Activated CD4-positive, alpha-beta T cell treated with anti-CD3 and anti-CD28 coated beads, Interleukin-2, amount 10 ng/mL, durations not matched to agents 24 days and 14 days (primary cell): Measurements from ENCODE around the gene CASP8. TPM values are rescaled to one million over a fixed set of nuclear protein-coding genes. Genes with fewer than 3 reads are reported as not detected.

ENCODE experiments used
- DNase-seq: peaks from one replicate; pipeline ENCODE4 v3.0.0; 2022
- H3K27ac Mint-ChIP-seq: one replicate; pipeline ENCODE4 v1.8.0; 2022; ENCODE audit warnings: mild to moderate bottlenecking, mixed read lengths
- H3K27me3 Mint-ChIP-seq: one replicate; pipeline ENCODE4 v1.8.0; 2022; ENCODE audit warnings: mixed read lengths
- H3K36me3 Mint-ChIP-seq: one replicate; pipeline ENCODE4 v1.8.0; 2022; ENCODE audit warnings: low read depth, mild to moderate bottlenecking, mixed read lengths
- H3K4me1 Mint-ChIP-seq: one replicate; pipeline ENCODE4 v1.8.0; 2021; ENCODE audit warnings: mixed read lengths
- H3K4me3 Mint-ChIP-seq: one replicate; pipeline ENCODE4 v1.8.0; 2022; ENCODE audit warnings: mild to moderate bottlenecking, moderate library complexity, mixed read lengths
- H3K9me3 Mint-ChIP-seq: one replicate; pipeline ENCODE4 v1.8.0; 2021; ENCODE audit warnings: mixed read lengths
- intact Hi-C: fragments of 100-400 bp; cut with micrococcal nuclease; formaldehyde crosslinking; loops from one replicate; pipeline ENCODE4 v1.15.1; 2023
- total RNA-seq: library from RNA; stranded (reverse); gene quantifications from 2 replicates; pipeline ENCODE4 v1.2.3, GENCODE V29; 2022

Gene CASP8
- total RNA-seq: 38.2 and 39.8 TPM in 2 replicates

DNA sequence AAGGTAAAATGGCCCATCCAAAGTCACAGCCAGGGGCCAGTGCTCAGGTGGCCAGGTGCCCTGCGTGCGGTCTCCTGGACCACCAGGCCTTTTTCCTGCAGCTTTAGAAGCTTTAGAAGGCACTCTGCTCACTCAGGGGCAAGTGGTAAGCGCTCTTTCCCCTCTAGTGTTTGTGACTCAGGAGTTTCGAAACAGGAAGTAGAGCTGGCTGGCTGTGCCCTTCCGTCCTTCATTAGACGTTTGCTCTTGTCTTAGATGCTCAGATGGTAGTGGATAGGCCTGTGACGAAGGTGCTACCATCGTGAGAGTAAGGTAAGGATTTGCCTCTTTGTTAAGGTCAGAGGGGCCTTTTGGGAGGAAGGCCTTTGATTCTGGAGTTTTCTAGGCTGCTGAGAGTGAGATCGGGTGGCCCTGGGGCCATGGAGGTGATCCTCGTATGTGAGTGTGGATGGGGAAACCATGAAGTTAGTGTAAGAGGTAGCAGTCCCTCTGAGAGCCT, at the start of gene CASP8:
TSS of gene CASP8 (plus strand) at position 235 of the 499 bp plus-strand sequence. CDS start 5,951 bp downstream, outside the sequence.
- H3K9me3 Mint-ChIP-seq: no peaks in the 10 kb centered on the region
- peak within 1 kb of the TSS; percentile 100 for H3K4me3 Mint-ChIP-seq
- H3K27me3 Mint-ChIP-seq: no peaks in the 10 kb centered on the region
- H3K27ac Mint-ChIP-seq: peak within 1 kb of the TSS; percentile 99
- peaks cover 74% of the 10 kb centered on the region for H3K4me1 Mint-ChIP-seq
- H3K36me3 Mint-ChIP-seq: peaks cover 26% of the 10 kb centered on the region
- DNase-seq: peak; percentile 92
- intact Hi-C loops: loop anchor here (1.0 to 10.0 kb wide), 3 partner anchors 8 to 1374 kb away; partner anchors contain the start of gene FAM117B

DNA sequence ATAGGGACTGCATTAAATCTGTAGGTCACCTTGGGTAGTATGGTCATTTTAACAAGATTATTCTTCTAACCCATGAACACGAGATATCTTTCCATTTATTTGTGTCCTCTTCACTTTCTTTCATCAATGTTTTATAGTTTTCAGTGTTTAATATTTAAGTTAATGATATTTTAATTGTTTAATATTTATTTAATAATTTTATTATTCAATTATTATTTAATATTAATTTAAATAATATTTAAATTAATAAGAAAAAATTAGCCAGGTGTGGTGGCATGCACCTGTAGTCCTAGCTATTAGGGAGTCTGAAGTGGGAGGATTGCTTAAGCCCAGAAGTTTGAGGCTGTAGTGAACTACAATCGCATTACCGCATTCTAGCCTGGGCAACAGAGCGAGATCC, 44.4 kb upstream of the CASP8 start:
- intact Hi-C loops: no loop called here
- DNase-seq: no peak
- Mint-ChIP-seq H3K27ac (no peak overlapping the region), H3K4me1 (peaks cover 30% of the 10 kb centered on the region), H3K27me3 (no peaks in the 10 kb centered on the region), H3K9me3 (no peaks in the 10 kb centered on the region), H3K36me3 (peaks cover 34% of the 10 kb centered on the region), H3K4me3 (no peak overlapping the region)

DNA sequence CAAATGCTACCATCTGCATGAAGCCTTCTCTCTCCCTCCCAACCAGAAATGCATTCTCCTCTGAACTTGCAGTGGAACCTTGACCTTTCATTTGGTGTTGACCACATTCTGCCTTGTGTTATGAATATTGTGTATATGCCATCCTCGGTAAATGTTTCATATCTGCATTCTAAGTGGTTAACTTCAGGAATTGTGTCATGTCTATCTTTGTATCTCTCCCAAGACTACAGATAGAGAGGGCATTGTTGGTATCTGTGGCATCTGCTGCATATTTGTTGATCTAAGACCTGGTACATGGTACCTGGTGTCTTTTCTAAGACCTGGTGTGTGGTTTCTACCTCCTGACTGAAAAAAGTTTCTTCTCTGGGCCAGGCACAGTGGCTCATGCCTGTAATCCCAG, 43.4 kb upstream of the CASP8 start:
- no peaks in the 10 kb centered on the region for H3K9me3 Mint-ChIP-seq
- DNase-seq: no peak
- intact Hi-C loops: no loop called here
- no peaks in the 10 kb centered on the region for H3K27me3 Mint-ChIP-seq
- peak overlapping the region; percentile 10 for H3K27ac Mint-ChIP-seq
- peaks cover 25% of the 10 kb centered on the region for H3K4me1 Mint-ChIP-seq
- H3K4me3 Mint-ChIP-seq: no peak overlapping the region
- H3K36me3 Mint-ChIP-seq: peaks cover 31% of the 10 kb centered on the region

DNA sequence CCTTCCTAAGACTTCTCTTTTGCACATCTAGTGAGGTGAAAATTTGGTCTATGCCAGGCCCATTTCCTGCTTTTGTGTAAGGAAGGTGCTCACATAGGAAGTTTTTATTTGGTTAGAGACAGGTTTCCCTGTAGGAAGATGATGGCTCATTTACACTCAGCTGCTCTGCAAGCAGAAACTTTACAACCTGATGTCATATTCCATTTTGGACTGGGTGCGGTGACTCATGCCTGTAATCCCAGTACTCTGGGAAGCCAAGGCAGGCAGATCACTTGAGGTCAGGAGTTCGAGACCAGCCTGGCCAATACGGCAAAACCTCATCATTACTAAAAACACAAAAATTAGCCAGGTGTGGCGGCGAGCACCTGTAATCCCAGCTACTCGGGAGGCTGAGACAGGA, 41.6 kb upstream of the CASP8 start:
- Mint-ChIP-seq H3K36me3 (peaks cover 39% of the 10 kb centered on the region), H3K9me3 (no peaks in the 10 kb centered on the region), H3K27ac (no peak overlapping the region), H3K27me3 (no peaks in the 10 kb centered on the region), H3K4me3 (no peak overlapping the region), H3K4me1 (peaks cover 37% of the 10 kb centered on the region)
- intact Hi-C loops: no loop called here
- no peak for DNase-seq

DNA sequence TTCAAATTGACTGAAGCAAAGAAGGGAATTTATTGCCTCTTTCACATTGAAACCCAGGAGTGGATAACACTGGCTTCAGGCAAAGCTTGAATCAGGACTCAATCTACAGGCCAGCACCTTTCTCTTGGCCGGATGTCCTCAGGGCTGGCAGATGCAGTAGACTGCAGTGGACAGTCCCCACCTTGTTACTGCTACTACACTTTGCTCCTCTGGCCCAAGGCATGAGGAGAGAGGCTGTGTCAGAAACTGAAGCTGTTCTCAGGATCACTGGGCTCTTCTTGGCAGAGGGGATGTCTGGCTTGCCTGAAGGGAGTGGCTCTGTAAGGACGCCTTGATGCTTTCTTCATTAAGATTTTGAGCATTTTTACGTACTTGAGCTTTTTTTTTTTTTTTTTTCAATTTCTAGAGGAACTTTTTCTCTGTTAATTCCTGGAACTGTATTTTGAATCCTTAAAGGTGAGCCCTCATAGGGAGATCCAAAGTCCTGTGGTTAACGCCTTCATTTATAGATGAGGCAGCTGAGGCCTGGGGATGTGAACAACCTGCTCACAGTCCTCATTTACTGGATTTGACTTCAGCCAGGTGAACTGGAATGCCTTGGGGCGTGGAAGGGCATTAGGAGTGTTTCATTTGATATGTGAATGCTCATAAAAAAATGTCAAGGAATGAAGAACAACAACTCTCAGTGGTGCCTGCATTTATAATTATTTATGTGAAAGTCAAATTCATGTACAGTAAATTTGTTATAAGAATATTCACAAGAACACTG, 40.8 kb upstream of the CASP8 start:
- no peaks in the 10 kb centered on the region for H3K9me3 Mint-ChIP-seq
- no peaks in the 10 kb centered on the region for H3K27me3 Mint-ChIP-seq
- H3K36me3 Mint-ChIP-seq: peaks cover 39% of the 10 kb centered on the region
- no peak overlapping the region for H3K27ac Mint-ChIP-seq
- intact Hi-C loops: no loop called here
- H3K4me1 Mint-ChIP-seq: peaks cover 37% of the 10 kb centered on the region
- H3K4me3 Mint-ChIP-seq: no peak overlapping the region
- no peak for DNase-seq

DNA sequence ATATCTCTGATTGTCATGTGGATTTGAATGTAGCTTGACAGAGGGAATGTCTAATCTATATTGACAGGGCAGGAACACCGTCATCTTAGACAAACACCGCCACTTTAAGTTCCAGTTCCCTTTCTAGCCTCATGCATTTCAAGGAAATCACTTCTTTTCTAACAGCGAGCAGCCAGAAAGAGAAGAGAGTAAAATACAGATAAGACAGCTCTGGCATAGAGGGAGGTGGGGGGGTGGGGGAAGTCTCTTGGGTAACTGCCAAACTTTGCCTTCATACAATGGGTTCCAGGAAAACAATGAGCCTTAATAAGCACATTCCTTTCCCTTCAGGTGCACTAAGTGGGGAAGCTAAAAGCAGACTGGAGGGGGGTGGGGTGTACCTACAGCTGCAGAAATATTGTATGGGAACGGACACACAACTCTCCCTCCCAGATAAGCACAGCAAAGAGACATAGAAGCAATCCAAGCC, 40.2 kb upstream of the CASP8 start:
- Mint-ChIP-seq H3K27me3 (no peaks in the 10 kb centered on the region), H3K9me3 (no peaks in the 10 kb centered on the region), H3K4me1 (peaks cover 38% of the 10 kb centered on the region), H3K36me3 (peaks cover 41% of the 10 kb centered on the region), H3K4me3 (no peak overlapping the region), H3K27ac (peak overlapping the region; percentile 22)
- DNase-seq: no peak
- intact Hi-C loops: no loop called here

DNA sequence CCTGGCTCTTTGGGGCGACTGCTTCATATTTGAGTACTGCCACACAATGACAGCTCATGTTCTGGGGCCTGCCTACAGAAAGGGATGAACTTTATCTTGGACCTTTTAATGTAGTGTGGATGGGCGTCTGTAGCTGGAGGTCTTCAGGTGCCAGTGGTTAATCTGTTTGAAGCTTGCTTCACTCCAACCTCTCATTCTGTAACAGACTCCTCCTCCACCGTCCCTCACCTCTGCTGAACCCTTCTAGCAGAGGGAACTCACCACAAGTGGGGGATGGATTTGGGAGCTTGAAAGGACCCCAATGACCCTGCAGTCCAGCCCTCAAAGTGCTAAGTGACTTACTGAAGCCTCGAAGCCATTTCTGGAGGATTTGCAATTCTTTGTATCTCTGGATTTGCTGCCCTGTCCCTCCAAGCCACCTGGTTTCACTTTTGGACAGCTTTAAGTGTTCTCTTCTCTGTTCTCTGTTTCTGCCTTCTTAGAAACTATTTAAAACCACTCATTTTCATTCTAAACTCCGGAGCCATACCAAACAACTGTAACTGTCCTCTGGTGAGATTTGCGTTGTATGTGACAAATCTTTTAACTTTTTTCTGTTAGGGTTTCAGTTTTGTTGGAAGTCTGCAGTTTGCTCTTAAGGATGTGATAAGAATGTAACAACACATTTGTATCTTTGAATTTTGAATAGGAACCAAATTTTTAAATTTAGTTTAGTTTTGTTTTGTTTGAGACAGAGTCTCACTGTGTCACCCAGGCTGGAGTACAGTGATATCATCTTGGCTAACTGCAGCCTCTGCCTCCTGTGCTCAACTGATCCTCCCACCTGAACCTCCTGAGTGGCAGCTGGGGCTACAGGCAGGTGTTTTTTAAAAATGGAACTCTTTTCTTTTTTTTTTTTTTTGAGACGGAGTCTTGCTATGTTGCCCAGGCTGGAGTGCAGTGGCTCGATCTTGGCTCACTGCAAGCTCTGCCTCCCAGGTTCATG, 37.0 kb upstream of the CASP8 start:
- no peaks in the 10 kb centered on the region for H3K9me3 Mint-ChIP-seq
- peak overlapping the region; percentile 15 for H3K27ac Mint-ChIP-seq
- no peaks in the 10 kb centered on the region for H3K27me3 Mint-ChIP-seq
- peaks cover 26% of the 10 kb centered on the region for H3K36me3 Mint-ChIP-seq
- no peak for DNase-seq
- peaks cover 42% of the 10 kb centered on the region for H3K4me1 Mint-ChIP-seq
- peak overlapping the region; percentile 4 for H3K4me3 Mint-ChIP-seq
- intact Hi-C loops: no loop called here

DNA sequence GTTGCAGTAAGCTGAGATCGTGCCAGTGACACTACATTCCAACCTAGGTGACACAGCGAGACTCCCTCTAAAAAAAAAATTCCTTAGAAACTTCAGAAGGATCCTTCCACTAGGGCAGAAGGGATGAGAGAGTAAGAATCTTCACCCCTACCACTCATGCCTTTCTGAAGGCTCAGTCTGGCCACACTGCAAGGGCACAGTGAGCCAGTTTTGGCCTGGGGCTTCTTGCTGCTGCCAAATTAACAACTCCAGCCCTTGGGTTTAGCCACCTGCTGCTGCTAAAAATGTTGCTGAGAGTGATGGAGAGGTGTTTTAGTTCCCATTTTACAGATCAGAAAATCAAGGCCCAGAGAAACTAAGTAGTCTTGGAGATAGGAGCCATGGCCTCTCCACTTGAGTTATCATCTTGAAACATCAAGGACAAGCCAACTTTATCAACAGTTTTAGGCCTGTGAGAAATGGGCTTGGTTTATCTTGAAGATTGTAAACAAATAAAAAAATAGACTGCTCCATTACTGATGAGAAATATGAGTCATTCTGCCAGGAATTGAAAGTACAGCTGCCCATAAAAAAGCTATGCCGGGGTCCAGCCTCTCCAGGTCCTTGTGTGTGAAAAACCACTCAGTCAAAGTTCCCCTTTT, 31.9 kb upstream of the CASP8 start:
- intact Hi-C loops: no loop called here
- Mint-ChIP-seq H3K36me3 (peaks cover 9% of the 10 kb centered on the region), H3K27me3 (no peaks in the 10 kb centered on the region), H3K9me3 (no peaks in the 10 kb centered on the region), H3K27ac (peak overlapping the region; percentile 87), H3K4me3 (peak overlapping the region; percentile 76), H3K4me1 (peaks cover 46% of the 10 kb centered on the region)
- no peak for DNase-seq

DNA sequence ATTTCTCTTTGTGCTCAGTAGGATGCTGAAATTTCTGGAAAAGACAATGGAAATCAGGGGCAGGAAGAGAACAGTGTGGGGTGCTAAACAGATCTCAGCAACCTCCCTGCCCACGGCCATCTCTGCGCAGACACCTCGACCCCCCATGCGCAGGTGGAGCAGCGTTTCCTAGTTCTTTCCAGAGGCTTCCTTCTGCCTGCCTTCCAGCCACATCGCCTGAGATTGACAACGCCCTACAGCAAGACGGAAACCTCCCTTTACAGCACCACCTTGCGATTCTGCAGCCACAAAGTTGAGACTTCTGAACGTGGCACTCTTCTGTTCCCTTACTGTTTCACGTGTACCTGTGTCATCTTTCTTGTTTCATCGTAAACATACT, 31.4 kb upstream of the CASP8 start:
- peaks cover 9% of the 10 kb centered on the region for H3K36me3 Mint-ChIP-seq
- H3K4me3 Mint-ChIP-seq: peak overlapping the region; percentile 76
- peak; percentile 76 for DNase-seq

DNA sequence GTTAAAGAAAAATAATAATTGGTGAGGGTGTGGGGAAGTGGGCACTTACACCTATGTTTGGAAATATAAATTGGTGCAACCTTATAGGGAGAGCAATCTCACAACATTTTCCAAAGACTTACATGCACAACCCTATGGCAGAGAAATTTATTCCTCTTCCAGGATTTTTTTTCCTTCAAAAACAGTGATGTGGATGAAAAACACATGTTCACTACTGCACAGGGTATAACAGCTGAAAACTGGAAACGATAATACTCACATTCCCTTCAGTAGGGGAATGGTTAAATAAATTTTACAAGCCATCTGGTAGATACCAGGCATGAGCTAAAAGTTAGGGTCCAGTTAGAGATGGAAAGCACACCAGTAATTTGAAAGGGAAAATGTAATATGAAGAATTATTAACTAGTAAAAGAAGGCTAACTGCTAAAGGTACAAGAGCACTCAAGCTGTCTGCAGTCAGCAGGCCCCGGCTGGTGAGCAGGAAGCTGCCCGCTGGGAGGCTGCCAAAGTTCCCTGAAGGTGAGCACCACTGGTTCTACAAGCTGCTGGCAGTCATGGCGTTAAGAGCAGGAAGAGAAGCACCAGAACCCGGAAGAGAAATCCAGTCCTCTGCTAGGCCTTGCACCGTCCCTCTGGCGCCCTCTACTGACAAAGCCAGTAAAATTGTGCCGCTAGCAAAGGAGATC, 28.4 kb upstream of the CASP8 start:
- peak overlapping the region; percentile 78 for H3K4me3 Mint-ChIP-seq
- H3K27me3 Mint-ChIP-seq: no peaks in the 10 kb centered on the region
- DNase-seq: peak; percentile 97
- no peaks in the 10 kb centered on the region for H3K9me3 Mint-ChIP-seq
- H3K27ac Mint-ChIP-seq: peak overlapping the region; percentile 91
- peaks cover 47% of the 10 kb centered on the region for H3K4me1 Mint-ChIP-seq
- peaks cover 14% of the 10 kb centered on the region for H3K36me3 Mint-ChIP-seq
- intact Hi-C loops: loop anchor here (1.0 to 10.0 kb wide), 9 partner anchors 19 to 1033 kb away; partner anchors contain the start of genes ALS2, BZW1, CASP10 and NOP58

More for the DNA sequence above, 31.4 kb upstream of the CASP8 start:
- no peaks in the 10 kb centered on the region for H3K27me3 Mint-ChIP-seq
- intact Hi-C loops: no loop called here
- no peaks in the 10 kb centered on the region for H3K9me3 Mint-ChIP-seq
- peaks cover 42% of the 10 kb centered on the region for H3K4me1 Mint-ChIP-seq
- H3K27ac Mint-ChIP-seq: peak overlapping the region; percentile 87

DNA sequence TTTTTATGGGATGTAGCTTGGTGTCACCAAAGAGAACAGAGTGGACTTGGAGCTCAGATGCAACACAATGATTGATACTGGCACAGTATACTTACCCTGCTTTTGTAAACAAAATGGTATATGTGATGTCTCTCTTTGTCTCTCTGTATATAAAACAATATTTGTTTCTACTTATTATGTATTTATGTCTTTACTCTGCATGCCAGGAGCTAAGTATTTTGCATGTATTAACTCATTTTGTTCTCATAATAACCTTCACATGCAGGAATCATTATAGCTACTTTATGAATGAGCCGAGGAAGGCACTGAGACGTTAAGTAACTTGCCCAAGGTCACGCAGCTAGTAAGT, 27.9 kb upstream of the CASP8 start:
- Mint-ChIP-seq H3K4me3 (peak overlapping the region; percentile 99), H3K9me3 (no peaks in the 10 kb centered on the region), H3K27me3 (no peaks in the 10 kb centered on the region), H3K4me1 (peaks cover 45% of the 10 kb centered on the region), H3K27ac (peak overlapping the region; percentile 91), H3K36me3 (peaks cover 14% of the 10 kb centered on the region)
- intact Hi-C loops: loop anchor here (1.0 to 10.0 kb wide), 9 partner anchors 20 to 1032 kb away; partner anchors contain the start of genes ALS2, BZW1, CASP10 and NOP58
- no peak for DNase-seq

DNA sequence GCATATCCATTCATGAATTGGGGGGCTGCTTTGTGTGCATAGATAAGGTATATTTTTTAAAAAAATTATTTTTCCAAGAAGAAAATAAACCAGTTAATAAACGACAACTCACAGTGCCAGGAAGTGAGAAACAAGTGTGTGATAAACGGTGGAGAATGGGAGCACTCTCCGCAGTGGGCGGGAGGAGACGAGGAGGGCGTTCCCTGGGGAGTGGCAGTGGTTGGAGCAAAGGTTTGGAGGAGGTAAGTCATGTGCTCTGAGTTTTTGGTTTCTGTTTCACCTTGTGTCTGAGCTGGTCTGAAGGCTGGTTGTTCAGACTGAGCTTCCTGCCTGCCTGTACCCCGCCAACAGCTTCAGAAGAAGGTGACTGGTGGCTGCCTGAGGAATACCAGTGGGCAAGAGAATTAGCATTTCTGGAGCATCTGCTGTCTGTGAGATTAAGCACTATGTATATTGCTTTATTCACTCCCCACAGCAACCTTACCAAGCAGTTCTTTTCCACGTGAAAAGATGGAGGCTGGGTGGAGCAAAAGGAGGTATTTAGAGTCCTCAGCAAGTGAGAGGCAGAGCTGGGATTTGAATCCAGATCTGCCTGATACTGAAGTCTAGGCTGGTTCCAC, 27.0 kb upstream of the CASP8 start:
- intact Hi-C loops: loop anchor here (1.0 to 10.0 kb wide), 8 partner anchors 21 to 1031 kb away; partner anchors contain the start of genes ALS2, BZW1, HYCC2 and NIF3L1
- H3K9me3 Mint-ChIP-seq: no peaks in the 10 kb centered on the region
- peaks cover 48% of the 10 kb centered on the region for H3K4me1 Mint-ChIP-seq
- peak overlapping the region; percentile 99 for H3K4me3 Mint-ChIP-seq
- H3K27ac Mint-ChIP-seq: peak overlapping the region; percentile 99
- H3K36me3 Mint-ChIP-seq: peaks cover 19% of the 10 kb centered on the region
- H3K27me3 Mint-ChIP-seq: no peaks in the 10 kb centered on the region
- DNase-seq: peak; percentile 97
